ENCODE results near the gene MAPK4.

DNA sequence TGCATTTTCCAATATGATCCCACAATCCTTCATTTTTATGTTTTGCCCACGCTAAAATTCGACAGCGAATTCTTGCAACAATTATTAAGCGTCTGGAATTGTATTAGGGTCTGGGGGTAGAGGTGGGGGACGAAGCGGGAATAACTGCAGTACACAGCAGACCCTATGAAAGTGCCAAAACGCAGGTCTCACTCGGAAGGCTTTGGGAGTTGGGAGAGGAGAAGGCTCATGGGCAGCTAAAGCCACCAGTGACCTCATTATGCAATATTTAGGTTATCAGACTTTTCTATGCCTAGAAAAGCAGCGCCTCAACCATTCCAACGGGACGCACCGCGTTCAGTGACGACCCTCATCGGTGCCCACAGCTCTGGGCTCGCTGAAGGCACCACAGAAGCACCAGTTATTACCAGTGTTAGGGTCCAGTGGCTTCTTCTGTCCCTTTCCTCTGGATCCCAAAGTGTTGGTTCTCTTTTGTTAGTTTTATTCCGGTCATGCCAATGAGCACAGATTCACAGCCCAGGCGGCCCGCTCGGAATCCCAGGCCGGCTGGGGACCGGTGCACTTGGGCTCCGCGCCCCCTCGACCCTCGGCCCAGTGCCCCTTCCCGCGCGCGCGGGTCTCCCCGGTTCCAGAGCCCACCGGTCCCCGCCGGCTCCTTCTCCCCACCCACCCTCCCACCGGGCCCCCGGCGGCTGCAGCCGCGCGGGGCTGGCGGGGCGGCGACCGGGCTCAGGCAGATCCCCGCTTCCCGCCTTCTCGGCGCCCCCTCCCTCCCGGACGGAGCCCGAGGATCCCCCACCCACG lies 737 bp upstream of the MAPK4 start:
- TF ChIP-seq, protein P1, sequence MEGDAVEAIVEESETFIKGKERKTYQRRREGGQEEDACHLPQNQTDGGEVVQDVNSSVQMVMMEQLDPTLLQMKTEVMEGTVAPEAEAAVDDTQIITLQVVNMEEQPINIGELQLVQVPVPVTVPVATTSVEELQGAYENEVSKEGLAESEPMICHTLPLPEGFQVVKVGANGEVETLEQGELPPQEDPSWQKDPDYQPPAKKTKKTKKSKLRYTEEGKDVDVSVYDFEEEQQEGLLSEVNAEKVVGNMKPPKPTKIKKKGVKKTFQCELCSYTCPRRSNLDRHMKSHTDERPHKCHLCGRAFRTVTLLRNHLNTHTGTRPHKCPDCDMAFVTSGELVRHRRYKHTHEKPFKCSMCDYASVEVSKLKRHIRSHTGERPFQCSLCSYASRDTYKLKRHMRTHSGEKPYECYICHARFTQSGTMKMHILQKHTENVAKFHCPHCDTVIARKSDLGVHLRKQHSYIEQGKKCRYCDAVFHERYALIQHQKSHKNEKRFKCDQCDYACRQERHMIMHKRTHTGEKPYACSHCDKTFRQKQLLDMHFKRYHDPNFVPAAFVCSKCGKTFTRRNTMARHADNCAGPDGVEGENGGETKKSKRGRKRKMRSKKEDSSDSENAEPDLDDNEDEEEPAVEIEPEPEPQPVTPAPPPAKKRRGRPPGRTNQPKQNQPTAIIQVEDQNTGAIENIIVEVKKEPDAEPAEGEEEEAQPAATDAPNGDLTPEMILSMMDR (IDR thresholded peaks at IDR 0.05; ENCODE audit: low read length): no peak
- TF ChIP-seq EZH2 (IDR thresholded peaks at IDR 0.05; ENCODE audit: borderline replicate concordance, low read length): no peak
